Measurements from ENCODE around the gene FAM83G.
A peak's percentile ranks its signal among the peaks of the same experiment; 100 is the strongest.
"Not testable (repeated sequence)": the region's sequence is repeated elsewhere in the genome, so short reads cannot be mapped to it uniquely, and the experiment has no call there.

FAM83G gene

DNA sequence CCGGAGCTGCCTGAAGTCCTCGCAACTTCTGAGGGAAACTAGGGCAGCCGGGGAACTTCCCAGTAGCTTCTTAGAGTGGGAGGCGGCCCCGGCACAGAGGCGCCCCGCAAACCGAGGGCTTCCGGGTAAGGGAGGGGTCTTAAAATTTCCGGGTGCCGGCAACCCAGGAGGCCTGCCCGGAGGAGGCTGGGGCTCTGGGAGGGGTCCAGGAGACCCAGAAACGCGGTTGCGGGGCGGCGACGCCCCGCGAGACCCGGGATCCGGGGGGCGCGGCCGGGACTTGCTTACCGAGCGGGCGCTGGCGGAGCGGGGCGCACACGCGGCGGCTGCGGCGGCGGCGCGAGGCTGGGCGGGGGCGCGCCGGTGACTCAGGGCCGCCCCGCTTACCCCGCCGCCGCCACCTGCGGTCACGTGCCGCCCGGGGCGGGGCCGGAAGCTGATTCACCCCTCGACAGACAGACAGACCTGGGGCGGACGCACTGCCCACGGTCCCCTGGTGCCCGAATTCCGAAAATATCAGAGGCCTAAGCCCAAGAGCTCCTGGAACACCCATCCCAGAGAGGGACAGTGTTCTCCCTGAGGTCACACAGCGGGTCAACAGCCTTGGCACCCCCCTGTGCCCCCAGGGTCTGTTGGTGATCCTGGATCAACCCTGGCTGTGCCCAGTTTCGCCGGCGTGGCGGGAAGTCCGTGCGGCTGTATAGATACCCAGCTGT, at the start of gene FAM83G:
FAM83G (minus strand) TSS at position 344 of the 716 bp plus-strand sequence. CDS start 723 bp downstream, outside the sequence.
- DNase-seq: peak; percentile 87

DNA sequence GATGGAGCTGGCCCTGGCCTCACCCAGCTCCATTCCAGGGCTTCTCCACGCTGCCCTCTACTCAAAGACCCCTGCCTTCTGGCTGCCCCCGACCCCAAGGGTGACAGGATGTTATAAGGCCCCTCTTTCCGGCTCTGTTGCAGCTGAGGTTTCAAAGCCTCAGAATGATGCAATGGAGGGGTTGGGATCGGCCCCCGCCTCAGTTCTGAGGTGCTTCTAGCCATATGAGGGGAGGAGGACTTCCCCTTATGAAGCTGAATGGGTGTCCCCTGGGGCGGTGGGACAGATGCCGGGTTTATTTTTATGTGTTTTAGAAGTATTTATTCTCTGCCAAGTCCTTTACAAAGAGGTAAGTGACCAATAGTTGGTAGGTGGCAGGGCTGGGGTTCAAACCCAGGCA, 44.3 kb upstream of the FAM83G start:
- not testable (repeated sequence) for DNase-seq

- not testable (repeated sequence) for DNase-seq
Observed at GRCh38 chr17:19047510-19047909, 42.9 kb upstream of the FAM83G start.

DNA sequence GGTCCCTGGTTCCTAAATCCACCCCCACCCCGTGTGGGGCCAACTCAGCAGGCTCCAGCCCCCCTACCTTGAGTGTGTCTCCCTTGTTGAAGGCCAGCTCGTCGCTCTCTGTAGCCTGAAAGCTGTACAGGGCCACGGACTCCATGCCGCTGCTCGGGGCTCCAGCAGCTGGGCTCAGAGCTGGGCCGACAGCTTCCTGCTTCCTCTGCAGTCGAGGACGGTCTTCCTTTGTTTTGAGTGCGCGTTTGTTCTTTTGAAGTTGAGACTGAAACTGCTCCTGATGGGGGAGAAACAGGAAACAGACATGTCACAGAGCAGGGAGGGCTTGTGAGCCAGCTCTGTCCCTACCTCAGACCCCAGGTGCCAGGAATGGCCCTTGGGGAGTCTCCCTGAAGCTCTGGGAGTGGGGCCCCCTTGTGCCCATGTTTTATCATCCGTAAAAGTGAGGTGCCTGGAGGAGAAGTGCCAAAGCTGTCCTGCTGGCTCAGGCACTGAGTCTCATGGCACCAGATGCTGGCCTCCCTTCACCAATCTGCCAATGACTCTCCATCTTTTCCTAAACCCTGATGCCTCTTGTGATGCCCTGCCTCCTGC, 42.3 kb upstream of the FAM83G start, which contains the start of gene GRAP:
GRAP (minus strand) TSS at position 176 of the 594 bp plus-strand sequence; CDS start at position 145, 31 bp downstream.
- DNase-seq: not testable (repeated sequence)

DNA sequence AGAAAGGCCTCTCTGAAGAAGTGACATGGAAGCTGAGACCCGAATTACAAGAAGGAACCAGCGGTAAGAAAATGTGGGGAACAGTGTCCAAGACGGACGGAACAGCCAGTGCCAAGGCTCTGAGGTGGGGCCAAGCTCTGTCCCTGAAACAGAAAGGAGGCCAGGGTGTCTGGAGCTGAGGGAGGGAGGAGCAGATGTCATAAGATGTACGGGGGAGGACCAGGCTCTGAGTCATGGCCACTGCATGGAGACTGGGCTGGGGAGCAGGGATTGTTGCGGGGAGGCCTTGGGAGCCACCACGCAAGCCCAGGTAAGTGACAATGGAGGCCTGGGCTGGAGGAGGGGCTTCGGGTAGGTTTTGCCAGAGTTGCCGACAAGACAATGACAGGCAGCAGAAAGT, 40.1 kb upstream of the FAM83G start:
- DNase-seq: not testable (repeated sequence)

GRCh38 chr17:19043032-19043431, 38.5 kb upstream of the FAM83G start:
- DNase-seq: not testable (repeated sequence)

- DNase-seq: not testable (repeated sequence)
Observed at GRCh38 chr17:19042369-19042768, 37.8 kb upstream of the FAM83G start.

GRCh38 chr17:19041871-19042270, 37.3 kb upstream of the FAM83G start:
- DNase-seq: not testable (repeated sequence)

GRCh38 chr17:19040350-19040749, 35.8 kb upstream of the FAM83G start:
- not testable (repeated sequence) for DNase-seq

- not testable (repeated sequence) for DNase-seq
Observed at GRCh38 chr17:19038730-19039129, 34.2 kb upstream of the FAM83G start.

- not testable (repeated sequence) for DNase-seq
Observed at GRCh38 chr17:19038007-19038406, 33.4 kb upstream of the FAM83G start.

DNA sequence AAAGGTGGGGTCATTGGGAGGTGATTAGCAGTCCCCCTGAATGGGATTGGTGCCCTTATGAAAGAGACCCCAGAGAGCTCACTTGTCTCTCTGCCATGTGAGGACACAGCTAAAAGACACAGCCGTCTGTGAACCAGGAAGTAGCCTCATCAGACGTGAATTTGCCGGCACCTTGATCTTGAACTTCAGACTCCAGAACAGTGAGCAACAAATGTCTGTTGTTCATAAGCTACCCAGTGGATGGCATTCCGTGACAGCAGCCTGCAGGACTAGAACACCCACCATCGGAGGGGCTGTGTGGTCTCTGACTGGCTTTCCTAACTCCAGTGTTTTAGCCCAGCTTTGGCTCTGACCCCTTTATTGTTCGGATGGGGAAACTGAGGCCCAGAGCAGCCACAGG, 33.0 kb upstream of the FAM83G start:
- DNase-seq: not testable (repeated sequence)

- not testable (repeated sequence) for DNase-seq
Observed at GRCh38 chr17:19036186-19036585, 31.6 kb upstream of the FAM83G start.

GRCh38 chr17:19032377-19032988, 27.9 kb upstream of the FAM83G start:
- DNase-seq: not testable (repeated sequence)

- DNase-seq: peak; percentile 32
Observed at GRCh38 chr17:19031729-19032128, 27.2 kb upstream of the FAM83G start.

DNA sequence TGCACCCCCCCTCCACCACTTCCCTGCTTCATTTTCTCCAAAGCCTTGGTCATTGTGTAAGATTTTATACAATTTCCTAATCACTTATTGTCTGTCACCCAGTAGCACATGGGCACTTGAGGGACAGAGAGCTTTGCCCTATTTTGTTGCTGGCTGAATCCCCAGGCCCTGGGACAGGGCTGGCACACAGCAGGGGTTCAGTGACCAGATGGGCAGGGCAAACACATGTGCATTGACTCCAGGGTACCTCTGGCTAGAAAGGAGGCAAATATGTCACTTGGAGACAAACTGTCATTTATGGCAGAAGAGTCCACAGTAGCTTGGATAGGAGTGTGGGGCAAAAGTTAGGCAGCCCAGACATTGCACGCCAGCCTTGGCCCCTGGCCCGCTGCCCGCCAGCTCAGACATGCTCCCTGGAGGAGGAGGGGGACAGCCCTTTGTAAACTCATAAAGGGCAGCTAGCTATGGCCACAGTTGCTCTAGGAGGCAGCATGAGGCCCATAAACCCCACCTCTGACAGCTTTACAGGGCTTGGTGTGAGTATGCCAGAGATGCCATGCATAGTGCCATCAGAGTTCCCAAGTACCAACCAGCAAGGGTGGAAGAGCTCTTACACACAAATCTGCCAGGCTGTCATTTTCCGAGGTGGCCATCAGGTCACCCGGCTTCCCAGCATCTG, 26.3 kb upstream of the FAM83G start:
- DNase-seq: not testable (repeated sequence)

DNA sequence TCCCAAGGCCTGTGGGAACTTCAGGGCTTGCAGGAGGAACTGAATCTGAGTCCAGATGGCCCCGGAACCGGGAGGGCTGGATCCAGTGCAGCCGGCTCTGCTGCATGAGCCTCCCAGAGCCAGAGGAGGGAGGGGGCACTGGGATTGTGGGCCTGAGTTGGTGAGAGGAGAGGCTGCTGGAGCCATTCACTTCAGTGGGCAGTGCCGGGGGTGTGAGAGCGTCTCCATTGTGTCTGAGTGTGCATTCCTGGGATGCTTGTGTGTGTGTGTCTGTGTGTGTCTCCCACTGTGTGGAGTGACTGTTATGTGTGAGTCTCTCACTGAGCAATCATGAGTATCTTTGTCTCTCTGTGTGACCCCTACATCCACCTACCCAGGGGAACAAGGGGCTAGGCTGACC, 25.2 kb upstream of the FAM83G start:
- not testable (repeated sequence) for DNase-seq

DNA sequence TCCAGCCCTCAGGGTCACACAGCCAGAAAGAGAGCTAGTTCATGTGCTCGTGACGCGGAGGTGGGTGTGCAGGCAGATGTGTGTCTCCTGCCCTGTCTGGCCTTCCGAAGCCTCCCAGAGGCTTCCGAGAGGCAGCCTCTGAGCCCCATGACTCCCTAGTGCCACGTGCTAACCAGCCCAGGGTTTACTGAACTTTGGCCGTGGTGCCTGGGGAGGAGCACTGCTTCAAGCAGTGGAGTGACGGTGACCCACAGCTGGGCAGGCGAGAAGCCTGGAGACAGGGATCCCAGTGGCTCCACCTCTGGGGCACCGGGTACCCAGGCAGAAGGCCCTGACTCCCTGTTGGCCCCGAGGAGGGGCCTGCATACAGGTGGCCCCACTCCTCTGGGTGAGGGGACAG, 24.1 kb upstream of the FAM83G start:
- DNase-seq: not testable (repeated sequence)

DNA sequence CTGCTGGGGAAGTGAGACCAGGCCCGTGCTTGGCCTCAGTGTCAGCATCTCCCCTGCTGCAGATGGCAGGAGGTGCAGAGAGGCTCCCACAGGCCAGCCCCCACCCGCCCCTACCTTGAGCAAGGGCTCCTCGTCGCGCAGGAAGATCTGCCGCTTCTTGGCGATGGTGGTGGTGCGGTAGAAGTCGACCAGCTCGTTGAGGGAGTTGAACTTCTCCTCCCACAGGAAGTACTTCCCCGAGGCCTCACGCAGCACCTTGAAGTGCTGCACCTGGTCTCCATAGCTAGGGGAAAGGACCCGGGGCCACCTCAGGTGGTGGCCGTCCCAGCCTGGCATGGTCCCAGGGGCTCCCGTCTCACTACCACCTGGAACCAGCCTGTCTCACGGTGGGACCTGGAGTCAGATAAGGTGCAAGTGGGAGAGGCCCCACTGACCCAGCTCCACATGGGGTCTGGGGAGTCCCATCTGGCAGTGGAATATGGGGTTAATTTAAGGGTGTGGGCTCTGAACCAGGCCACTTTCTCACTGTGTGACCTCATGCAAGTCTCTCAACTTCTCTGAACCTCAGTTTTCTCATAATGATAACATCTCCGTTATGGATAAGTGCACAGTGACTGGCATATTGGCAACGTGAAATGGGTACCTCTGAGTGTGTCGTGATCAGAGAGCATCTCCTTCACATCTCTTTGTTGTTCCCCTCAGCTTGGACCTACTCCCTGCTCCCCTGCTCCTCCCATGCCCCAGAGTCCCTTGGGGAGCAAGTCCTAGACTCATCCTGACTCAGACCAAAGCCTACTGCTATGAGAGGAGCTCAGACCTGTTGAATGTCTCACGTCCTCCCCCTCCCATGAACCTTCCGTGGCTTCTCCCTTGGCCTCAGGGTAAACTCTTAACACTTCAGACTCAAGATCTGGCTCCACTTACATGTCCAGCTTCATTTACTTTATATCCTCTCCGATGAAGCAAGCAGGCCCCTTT, 19.8 kb upstream of the FAM83G start:
- DNase-seq: no peak

DNA sequence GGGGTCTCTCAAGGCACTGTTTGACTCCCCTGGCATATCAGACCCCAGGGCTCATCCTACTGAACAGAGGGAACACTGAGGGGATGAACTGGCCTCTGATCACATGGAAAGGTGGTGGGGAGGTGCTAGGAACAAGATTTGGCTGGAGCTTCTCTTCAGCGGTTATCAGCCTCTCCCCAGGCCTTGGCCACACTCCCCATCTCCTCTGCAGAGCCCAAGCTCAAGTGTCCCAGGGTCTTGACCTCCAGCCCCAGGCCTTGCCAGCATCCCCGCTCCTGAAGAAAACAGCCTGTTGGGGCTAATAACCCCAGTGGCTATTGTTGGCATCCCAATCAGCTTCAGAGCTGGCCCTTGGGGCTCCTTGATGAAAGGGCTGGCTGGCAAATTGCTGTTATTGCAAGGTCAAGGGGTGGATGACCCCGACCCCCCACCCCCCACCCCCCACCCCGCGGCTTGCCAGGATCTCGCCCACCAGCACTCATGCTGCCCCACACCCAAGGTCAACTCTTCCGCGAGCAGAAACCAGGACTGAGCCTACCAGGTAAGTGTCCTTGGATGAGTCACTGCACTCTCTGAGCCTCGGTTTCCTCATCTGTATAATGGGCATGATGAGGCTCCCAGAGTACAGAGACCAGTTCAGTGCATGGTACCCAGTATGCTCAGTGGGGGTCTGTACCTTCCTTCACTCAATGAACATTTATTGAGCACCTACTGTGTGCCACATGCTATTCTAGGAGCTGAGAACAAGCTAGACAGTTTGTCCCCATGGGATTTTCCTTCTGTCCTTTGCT, 18.8 kb upstream of the FAM83G start:
- DNase-seq: no peak

DNA sequence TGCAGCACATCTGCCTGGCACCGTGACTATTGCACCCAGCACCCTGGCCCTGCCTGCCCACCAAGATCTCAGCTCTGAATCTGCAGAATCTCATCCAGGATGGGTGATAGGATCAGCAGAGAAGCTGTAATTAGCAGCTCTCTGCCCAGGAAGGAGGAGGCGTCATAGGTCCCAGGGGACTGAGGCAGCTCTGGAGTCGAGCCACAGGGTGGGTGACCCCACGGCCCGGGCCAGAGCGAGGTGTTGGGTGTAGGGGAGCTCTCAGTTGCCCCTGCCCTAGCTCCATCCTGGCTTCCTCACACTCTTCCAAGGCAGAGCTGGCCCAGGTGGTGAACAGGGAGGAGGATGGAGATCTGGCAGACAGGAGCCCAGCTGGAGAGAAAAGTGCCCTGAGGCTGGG, 18.2 kb upstream of the FAM83G start:
- DNase-seq: no peak
